HepG2 (cell line): ENCODE measurements around the gene CCDC142. TPM values are rescaled to one million over a fixed set of nuclear protein-coding genes. Genes with fewer than 3 reads are reported as not detected.

Source experiments
- ASH2L ChIP-seq: fragments of 300-600, 200-600 bp; sonication (generic); IDR thresholded peaks from 2 replicates; pipeline ENCODE4 v1.7.0; 2017; ENCODE audit warnings: low read depth, mild to moderate bottlenecking, moderate library complexity, mixed read lengths, low read length; ENCODE audit not compliant: insufficient read length
- EP300 ChIP-seq, 3 experiments: sonication (generic) in 1 of 3; formaldehyde crosslinking in 1 of 3; IDR thresholded peaks; 2 replicates each; pipeline versions ENCODE4 v1.5.1 to v1.6.1; 2011 to 2020; ENCODE audit warnings: low read depth in 2 of 3, low read length in 2 of 3, borderline replicate concordance in 1 of 3, improper control_type of control experiment in 1 of 3, mild to moderate bottlenecking in 1 of 3, missing genetic modification reagents in 1 of 3, moderate library complexity in 1 of 3
- GZF1 ChIP-seq: sonication (generic); formaldehyde crosslinking; IDR thresholded peaks from 2 replicates; pipeline ENCODE4 v1.5.1; 2020; ENCODE audit warnings: mild to moderate bottlenecking, missing genetic modification reagents
- KDM2A ChIP-seq: sonication (generic); formaldehyde crosslinking; IDR thresholded peaks from 2 replicates; pipeline ENCODE4 v1.4.0; 2020; ENCODE audit warnings: low read depth, missing genetic modification reagents, borderline replicate concordance
- KLF9 ChIP-seq: IDR thresholded peaks from 2 replicates; pipeline ENCODE4 v1.6.1; 2016; ENCODE audit warnings: low read depth
- MED8 ChIP-seq: sonication (generic); formaldehyde crosslinking; IDR thresholded peaks from 2 replicates; pipeline ENCODE4 v1.8.1; 2023; ENCODE audit warnings: mild to moderate bottlenecking, missing genetic modification reagents; ENCODE audit not compliant: insufficient replicate concordance
- NR2F1 ChIP-seq, 2 experiments: fragments of 450-650 bp in 1 of 2; formaldehyde crosslinking in 1 of 2; IDR thresholded peaks; 2 replicates each; pipeline versions ENCODE4 v1.5.0 to v1.6.1; 2016 to 2020; ENCODE audit warnings: mild to moderate bottlenecking in 1 of 2, missing compliant biosample characterization in 1 of 2, missing genetic modification reagents in 1 of 2, moderate library complexity in 1 of 2
- POLR2A ChIP-seq, 2 experiments: IDR thresholded peaks; 2 replicates each; pipeline ENCODE4 v1.6.1; 2011; ENCODE audit warnings: low read depth in 2 of 2, low read length in 2 of 2, mild to moderate bottlenecking in 1 of 2, moderate library complexity in 1 of 2; ENCODE audit not compliant: insufficient read depth in 1 of 2
- SNAPC2 ChIP-seq: sonication (generic); formaldehyde crosslinking; IDR thresholded peaks from 2 replicates; pipeline ENCODE4 v1.8.1; 2022; ENCODE audit warnings: mild to moderate bottlenecking, missing genetic modification reagents
- SP140L ChIP-seq: sonication (generic); formaldehyde crosslinking; IDR thresholded peaks from 2 replicates; pipeline ENCODE4 v1.4.0; 2020; ENCODE audit warnings: missing genetic modification reagents, borderline replicate concordance
- ZBTB42 ChIP-seq: sonication (generic); formaldehyde crosslinking; IDR thresholded peaks from 2 replicates; pipeline ENCODE4 v1.5.0; 2020; ENCODE audit warnings: mild to moderate bottlenecking, missing genetic modification reagents
- ZMYM2 ChIP-seq: sonication (generic); formaldehyde crosslinking; IDR thresholded peaks from 2 replicates; pipeline ENCODE4 v1.8.0; 2022; ENCODE audit warnings: mild to moderate bottlenecking, missing genetic modification reagents
- ZNF12 ChIP-seq: sonication (generic); formaldehyde crosslinking; IDR thresholded peaks from 2 replicates; pipeline ENCODE4 v1.5.0; 2020; ENCODE audit warnings: missing genetic modification reagents
- ZNF614 ChIP-seq: IDR thresholded peaks from 2 replicates; pipeline ENCODE4 v1.6.1; 2018; ENCODE audit warnings: missing biosample characterization, missing genetic modification reagents, inconsistent platforms, borderline replicate concordance
- ZNF674 ChIP-seq: sonication (generic); formaldehyde crosslinking; IDR thresholded peaks from 2 replicates; pipeline ENCODE4 v1.5.0; 2020; ENCODE audit warnings: low read depth, mild to moderate bottlenecking, missing genetic modification reagents
- ZNF7 ChIP-seq: IDR thresholded peaks from 2 replicates; pipeline ENCODE4 v1.6.1; 2016; ENCODE audit warnings: missing biosample characterization, missing genetic modification reagents
- ZNF737 ChIP-seq: sonication (generic); formaldehyde crosslinking; IDR thresholded peaks from 2 replicates; pipeline ENCODE4 v1.5.0; 2020; ENCODE audit warnings: missing genetic modification reagents, mild to moderate bottlenecking, borderline replicate concordance
- ZSCAN9 ChIP-seq: IDR thresholded peaks from 2 replicates; pipeline ENCODE4 v1.6.1; 2016; ENCODE audit warnings: borderline replicate concordance
- polyA plus RNA-seq, 8 experiments: library from polyadenylated mRNA; depleted of rRNA in 3 of 8; stranded (reverse) in 7 of 8; unstranded in 1 of 8; fragments of >200 nt; fragmentation: Illumina TruSeq in 4 of 8; extraction: Trizol in 4 of 8; gene quantifications; 2 replicates each; pipeline versions ENCODE4 v1.2.1 to v1.2.3, GENCODE V29; 2011 to 2016; ENCODE audit warnings: low read depth in 4 of 8, missing spikeins in 1 of 8, mixed read lengths in 1 of 8; ENCODE audit not compliant: insufficient read depth in 1 of 8
- total RNA-seq, 5 experiments: library from RNA; depleted of rRNA; stranded (reverse); fragments of >200 nt; fragmentation: Illumina TruSeq; extraction: Trizol; gene quantifications; 2 replicates each; pipeline ENCODE4 v1.2.3, GENCODE V29; 2016; ENCODE audit warnings: low read depth in 1 of 5
- TF ChIP-seq, protein P1 (sequence below): sonication (generic); IDR thresholded peaks from 2 replicates; pipeline ENCODE4 v1.6.1; 2016; ENCODE audit warnings: low read depth, borderline replicate concordance
- TF ChIP-seq, protein P2 (sequence below): sonication (generic); formaldehyde crosslinking; IDR thresholded peaks from 2 replicates; pipeline ENCODE4 v1.4.0; 2020; ENCODE audit warnings: missing genetic modification reagents
- TF ChIP-seq, protein P3 (sequence below): sonication (generic); formaldehyde crosslinking; IDR thresholded peaks from 2 replicates; pipeline ENCODE4 v1.5.0; 2020; ENCODE audit warnings: missing genetic modification reagents
- TF ChIP-seq, protein P4 (sequence below): sonication (generic); formaldehyde crosslinking; IDR thresholded peaks from 2 replicates; pipeline ENCODE4 v1.5.1; 2020; ENCODE audit warnings: mild to moderate bottlenecking, missing genetic modification reagents

CCDC142 gene
- total and polyA plus RNA-seq, 2 of the 13 experiments (the other 11 are each of a cell fraction or from before 2014, with no cell fraction given) = 14.7 to 30.4 TPM

DNA sequence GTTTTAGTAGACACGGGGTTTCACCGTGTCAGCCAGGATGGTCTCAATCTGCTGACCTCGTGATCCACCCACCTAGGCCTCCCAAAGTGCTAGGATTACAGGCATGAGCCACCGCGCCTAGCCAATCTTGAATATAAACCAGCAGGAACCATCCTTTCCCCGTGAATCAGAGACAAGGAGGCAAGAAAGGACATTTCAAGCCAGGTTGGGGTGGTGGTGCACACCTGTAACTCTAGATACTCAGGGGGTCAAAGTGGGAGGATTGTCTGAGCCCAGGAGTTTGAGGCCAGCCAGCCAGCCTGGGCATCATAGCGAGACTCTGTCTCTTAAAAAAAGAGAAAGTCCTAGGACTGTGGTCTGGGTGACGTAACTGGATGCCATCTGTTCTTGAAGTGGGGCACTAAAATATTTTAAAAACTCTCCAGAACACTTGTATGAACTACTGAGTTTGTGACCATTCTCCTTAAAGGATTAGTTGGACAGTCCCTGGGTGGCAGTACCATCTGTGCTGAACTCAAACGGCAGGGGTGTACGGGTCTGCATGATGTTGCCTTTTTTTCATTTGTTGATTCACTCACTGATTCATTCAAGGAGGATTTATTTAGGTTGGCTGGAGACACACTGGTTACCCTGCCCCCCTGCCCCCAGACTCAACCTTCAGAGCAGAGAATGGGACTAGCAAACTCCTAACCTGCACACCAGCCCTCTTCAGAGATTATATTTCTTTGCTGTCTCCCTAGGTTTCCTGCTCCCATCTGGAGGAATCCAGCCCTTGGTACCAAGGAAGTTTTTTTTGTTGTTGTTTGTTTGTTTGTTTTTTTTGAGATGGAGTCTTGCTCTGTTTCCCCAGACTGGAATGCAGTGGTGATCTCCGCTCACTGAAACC, 28.5 kb upstream of the CCDC142 start (continued):
- TF ChIP-seq, protein P1, sequence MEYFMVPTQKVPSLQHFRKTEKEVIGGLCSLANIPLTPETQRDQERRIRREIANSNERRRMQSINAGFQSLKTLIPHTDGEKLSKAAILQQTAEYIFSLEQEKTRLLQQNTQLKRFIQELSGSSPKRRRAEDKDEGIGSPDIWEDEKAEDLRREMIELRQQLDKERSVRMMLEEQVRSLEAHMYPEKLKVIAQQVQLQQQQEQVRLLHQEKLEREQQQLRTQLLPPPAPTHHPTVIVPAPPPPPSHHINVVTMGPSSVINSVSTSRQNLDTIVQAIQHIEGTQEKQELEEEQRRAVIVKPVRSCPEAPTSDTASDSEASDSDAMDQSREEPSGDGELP = no peak
- TF ChIP-seq ZNF737 = no peak
- TF ChIP-seq ASH2L = no peak
- no peak for TF ChIP-seq ZNF614 (CRISPR knock-in tag)
- TF ChIP-seq ZNF7 (CRISPR knock-in tag) = no peak
- TF ChIP-seq, protein P2, sequence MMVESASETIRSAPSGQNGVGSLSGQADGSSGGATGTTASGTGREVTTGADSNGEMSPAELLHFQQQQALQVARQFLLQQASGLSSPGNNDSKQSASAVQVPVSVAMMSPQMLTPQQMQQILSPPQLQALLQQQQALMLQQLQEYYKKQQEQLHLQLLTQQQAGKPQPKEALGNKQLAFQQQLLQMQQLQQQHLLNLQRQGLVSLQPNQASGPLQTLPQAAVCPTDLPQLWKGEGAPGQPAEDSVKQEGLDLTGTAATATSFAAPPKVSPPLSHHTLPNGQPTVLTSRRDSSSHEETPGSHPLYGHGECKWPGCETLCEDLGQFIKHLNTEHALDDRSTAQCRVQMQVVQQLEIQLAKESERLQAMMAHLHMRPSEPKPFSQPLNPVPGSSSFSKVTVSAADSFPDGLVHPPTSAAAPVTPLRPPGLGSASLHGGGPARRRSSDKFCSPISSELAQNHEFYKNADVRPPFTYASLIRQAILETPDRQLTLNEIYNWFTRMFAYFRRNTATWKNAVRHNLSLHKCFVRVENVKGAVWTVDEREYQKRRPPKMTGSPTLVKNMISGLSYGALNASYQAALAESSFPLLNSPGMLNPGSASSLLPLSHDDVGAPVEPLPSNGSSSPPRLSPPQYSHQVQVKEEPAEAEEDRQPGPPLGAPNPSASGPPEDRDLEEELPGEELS = no peak
- peak in 1 of 2 experiments; percentile 18; a peak in 1 of 4 replicates for TF ChIP-seq POLR2A (IDR thresholded peaks at IDR 0.05; ENCODE audit: insufficient read depth in 1 of 2, low read depth in 2 of 2, low read length in 2 of 2)
- peak; percentile 42 for TF ChIP-seq MED8 (CRISPR knock-in tag)
- TF ChIP-seq NR2F1 (CRISPR knock-in tag; IDR thresholded peaks at IDR 0.05) = no peak
- 0 out of 2 replicates have a peak, but pooled peaks have one; percentile 30 for TF ChIP-seq KDM2A (CRISPR knock-in tag)
- no peak for TF ChIP-seq ZMYM2 (CRISPR knock-in tag)
- 0 out of 2 replicates have a peak, but pooled peaks have one; percentile 47 for TF ChIP-seq GZF1 (CRISPR knock-in tag)
- TF ChIP-seq ZSCAN9 (CRISPR knock-in tag) = no peak
- no peak for TF ChIP-seq SNAPC2
- TF ChIP-seq ZBTB42 (CRISPR knock-in tag) = no peak
- TF ChIP-seq EP300 (IDR thresholded peaks at IDR 0.05; ENCODE audit: low read depth in 2 of 2, low read length in 2 of 2) = no peak
- TF ChIP-seq EP300 (CRISPR knock-in tag; IDR thresholded peaks at IDR 0.05; ENCODE audit: borderline replicate concordance) = no peak
- no peak for TF ChIP-seq SP140L (CRISPR knock-in tag)
- TF ChIP-seq KLF9 (CRISPR knock-in tag) = no peak
- TF ChIP-seq, protein P3, sequence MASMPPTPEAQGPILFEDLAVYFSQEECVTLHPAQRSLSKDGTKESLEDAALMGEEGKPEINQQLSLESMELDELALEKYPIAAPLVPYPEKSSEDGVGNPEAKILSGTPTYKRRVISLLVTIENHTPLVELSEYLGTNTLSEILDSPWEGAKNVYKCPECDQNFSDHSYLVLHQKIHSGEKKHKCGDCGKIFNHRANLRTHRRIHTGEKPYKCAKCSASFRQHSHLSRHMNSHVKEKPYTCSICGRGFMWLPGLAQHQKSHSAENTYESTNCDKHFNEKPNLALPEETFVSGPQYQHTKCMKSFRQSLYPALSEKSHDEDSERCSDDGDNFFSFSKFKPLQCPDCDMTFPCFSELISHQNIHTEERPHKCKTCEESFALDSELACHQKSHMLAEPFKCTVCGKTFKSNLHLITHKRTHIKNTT = no peak
- no peak for TF ChIP-seq ZNF674
- TF ChIP-seq, protein P4, sequence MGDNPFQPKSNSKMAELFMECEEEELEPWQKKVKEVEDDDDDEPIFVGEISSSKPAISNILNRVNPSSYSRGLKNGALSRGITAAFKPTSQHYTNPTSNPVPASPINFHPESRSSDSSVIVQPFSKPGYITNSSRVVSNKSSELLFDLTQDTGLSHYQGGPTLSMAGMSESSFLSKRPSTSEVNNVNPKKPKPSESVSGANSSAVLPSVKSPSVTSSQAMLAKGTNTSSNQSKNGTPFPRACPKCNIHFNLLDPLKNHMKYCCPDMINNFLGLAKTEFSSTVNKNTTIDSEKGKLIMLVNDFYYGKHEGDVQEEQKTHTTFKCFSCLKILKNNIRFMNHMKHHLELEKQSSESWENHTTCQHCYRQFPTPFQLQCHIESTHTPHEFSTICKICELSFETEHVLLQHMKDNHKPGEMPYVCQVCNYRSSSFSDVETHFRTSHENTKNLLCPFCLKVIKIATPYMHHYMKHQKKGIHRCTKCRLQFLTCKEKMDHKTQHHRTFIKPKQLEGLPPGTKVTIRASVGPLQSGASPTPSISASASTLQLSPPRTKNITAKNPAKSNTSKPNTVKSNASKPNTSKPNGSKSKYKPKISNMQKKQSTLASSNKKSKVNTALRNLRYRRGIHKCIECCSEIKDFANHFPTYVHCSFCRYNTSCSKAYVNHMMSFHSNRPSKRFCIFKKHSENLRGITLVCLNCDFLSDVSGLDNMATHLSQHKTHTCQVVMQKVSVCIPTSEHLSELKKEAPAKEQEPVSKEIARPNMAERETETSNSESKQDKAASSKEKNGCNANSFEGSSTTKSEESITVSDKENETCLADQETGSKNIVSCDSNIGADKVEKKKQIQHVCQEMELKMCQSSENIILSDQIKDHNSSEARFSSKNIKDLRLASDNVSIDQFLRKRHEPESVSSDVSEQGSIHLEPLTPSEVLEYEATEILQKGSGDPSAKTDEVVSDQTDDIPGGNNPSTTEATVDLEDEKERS (CRISPR knock-in tag) = peak; percentile 65; the same call in 1 of the 2 replicates
- TF ChIP-seq ZNF12 = no peak
